ENCODE data around the gene EFCAB8.

EFCAB8 gene

DNA sequence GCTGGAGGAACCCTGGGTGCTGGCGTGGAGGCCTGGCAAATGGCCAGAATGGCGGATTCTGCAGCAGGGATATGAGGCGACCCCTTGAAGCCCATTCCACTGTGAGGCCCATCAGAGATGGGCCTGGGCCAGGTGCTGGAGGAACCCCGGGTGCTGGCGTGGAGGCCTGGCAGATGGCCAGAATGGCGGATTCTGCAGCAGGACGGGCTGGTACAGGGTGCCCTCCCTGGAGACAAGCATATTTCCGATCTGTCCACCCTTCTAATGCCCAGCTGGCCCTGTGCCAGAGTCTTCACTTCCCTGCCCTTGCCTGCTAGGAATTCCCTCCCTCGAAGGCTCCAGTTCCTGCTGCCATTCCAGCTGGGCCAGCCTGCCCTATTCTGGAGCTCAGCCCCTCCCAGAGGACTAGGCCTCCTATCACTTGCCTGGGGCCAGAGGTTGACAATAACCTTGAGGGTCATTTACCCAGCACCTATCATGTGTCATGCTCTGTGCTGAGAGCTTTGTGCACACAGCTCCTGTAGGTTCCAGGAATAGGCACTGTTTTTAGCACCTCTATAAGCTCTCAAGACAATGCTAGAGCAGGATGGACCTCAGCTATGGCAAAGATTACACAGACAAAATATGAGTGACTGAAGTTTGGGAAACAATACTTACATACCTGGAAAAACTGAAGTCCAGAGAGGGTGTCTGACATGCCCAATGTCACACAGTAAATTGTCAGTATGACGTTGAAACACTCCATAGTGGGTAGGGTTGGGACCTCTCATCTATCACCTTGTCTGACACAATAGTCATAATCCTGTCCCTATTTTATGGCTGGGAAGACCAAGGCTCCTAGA lies 124.1 kb downstream of the EFCAB8 start:
- DNase-seq (ENCODE audit: low read depth in 3 of 3, low spot score in 1 of 3): no peak

- no peak for DNase-seq (ENCODE audit: low read depth in 3 of 3, low spot score in 1 of 3)
Observed at GRCh38 chr20:32983459-32984112, 124.9 kb downstream of the EFCAB8 start.

DNA sequence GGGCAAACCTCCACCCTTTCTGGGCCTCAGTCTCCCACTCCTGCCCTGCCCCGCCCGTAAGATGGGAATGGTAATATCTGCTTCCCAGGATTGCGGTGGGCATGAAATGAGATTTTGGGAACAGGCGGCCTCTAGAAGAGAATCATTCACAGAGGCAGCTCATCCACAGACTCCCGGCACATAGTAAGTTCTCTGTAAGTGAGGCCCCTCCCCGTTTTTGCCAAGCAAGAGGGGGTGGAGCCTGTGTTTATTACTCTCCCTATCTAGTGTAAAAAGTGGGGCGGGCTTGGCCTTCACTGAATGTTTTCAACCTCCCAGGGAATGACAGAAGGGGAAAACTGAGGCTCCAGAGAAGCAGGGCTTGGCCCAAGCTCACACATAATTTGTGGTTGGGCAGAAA lies 125.5 kb downstream of the EFCAB8 start:
- no peak for DNase-seq (ENCODE audit: low read depth in 3 of 3, low spot score in 1 of 3)

DNA sequence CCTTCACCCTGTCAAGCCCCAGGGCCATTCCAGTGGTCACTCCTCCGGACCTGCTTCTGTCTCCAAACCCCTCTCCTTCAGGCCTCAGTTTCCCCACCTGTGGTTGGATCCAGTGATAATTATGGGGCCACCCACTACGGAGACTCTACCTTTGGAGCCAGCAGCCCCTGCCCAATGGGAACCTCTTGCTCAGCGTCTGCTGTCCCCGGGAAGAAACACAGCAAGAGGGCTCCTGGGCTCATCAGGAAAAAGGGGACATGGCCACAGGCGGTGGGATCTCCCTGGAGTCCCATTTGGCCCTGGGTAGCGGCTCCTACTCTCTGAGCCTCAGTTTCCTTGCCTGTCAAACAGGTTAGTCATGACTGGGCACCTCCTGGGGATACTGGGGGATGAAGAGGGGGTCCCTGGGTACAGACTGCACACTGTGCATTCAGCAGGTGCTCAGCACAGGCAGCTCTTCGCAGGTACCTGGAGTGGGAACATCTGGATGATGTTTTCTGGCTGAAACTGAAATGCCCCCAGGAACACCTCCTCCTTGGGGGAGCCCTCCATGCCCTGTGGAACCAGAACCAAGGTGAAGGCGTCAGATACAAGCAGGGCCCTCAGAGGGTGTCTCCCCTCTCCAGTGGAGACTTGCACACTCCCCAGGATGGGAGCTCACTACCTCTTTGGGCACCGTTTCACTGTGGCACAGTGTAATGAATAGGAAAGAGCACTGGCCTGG lies 126.1 kb downstream of the EFCAB8 start:
- DNase-seq (ENCODE audit: low read depth in 3 of 3, low spot score in 1 of 3): no peak

GRCh38 chr20:32985596-32985995 lies 126.9 kb downstream of the EFCAB8 start:
- no peak for DNase-seq (ENCODE audit: low read depth in 3 of 3, low spot score in 1 of 3)

- DNase-seq (ENCODE audit: low read depth in 3 of 3, low spot score in 1 of 3): no peak
Observed at GRCh38 chr20:32986331-32986966, 127.7 kb downstream of the EFCAB8 start.

DNA sequence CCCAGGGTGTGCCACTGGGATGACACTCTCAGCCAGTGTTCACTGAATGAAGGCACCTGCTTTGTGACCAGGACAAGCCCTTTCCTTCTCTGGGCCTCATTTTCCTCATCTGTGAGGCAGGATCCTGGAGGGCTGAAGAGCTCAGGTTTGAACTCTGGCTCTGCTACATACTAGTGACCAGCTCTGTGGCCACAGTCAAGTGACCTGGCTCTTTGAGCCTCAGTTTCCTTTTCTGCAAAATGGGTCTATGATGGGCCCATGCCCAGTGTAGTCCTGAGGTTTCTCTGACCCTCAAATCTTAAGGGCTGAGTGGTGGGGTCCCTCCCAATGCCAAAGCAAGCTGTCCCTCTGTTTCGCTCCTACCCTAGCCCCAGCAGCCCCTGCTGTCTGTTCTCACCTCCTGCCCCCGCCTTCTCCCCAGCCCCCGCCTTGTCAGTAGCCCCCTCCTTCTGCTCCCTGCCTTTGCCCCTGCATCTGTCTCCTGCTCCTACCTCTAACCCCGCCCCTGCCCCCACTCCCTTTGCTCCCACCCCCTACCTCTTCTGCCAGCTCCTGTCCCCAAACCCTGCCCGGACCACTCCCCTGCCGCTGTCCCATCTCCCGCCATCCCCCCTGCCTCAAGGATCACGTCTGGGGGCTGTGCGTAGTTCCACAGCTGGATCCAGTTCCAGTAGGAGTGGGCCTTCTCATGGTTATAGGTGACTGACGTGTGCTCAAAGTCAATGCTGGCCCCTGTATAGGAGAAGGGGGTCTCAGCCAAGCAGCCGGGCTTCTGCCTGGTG lies 128.5 kb downstream of the EFCAB8 start:
- no peak for DNase-seq (ENCODE audit: low read depth in 3 of 3, low spot score in 1 of 3)

DNA sequence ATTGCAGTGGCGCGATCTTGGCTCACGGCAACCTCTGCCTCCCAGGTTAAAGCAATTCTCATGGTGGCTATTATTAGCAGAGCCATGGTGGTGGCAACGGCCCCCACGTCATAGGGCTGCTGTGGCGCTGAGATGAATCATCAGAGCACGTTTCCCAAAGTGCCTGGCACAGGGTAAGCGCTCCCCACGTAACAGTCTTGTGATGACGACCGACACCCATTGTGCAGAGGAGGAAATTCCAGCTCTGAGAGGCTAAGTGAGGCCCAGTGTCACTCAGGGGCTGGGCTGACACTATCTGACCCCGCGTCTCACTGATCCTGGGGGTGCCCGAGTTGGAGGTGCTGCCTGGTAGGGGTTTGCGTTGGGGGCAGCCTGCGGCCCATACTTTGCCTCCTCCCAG lies 129.3 kb downstream of the EFCAB8 start:
- no peak for DNase-seq (ENCODE audit: low read depth in 3 of 3, low spot score in 1 of 3)

DNA sequence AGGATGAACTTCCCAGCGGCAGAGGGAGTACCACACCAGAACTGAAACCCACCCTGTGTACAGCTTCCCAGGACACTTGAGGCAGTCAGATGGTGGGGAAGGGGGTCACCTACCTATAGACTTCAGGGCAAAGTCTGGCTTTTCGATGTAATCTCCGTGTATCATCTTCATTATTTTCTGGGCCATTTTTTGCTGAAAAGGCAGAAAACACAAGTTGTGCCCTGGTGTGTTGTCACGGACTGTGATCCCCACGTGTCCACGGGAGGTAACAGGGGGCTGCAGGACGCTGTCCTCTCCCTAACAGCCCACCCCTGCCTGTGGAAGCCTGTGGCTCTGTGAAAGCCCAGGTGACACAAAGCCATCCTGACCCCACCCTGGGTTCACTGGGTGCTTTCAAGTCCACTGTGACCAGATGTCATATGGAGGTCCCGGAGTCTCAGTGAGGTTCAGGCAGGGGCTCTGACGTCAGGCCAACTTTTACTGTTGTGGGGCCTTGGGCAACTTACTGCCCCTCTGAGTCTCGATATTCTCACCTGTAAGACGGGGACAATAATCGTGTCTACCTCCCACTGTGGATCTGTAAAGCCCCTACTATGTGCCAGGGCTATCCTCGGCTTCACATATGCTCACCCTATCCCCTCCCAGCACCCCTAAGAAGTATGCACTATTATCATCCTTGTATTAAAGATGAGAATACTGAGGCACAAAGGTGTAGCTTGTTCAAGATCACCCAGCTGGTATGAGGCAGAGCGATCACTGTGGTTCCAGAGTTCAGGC lies 131.0 kb downstream of the EFCAB8 start:
- DNase-seq (ENCODE audit: low read depth in 3 of 3, low spot score in 1 of 3): no peak

DNA sequence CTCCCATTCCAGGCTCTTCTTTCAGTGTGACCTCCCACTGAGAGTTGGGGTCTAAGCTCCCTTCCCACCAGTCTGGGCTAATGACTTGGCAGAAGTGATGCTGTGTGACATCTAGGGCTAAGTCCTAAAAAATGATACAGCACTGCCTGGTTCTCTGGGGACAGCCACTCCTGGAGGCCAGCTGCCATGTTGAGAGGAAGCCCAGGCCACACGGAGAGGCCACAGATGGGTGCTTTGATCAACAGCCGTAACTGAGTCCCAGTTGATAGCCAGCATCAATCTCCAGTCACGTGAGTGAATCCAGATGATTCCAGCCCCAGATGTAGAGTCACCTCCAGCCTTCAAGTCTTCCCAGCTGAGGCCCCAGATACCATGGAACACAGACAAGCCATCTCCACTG lies 131.7 kb downstream of the EFCAB8 start:
- no peak for DNase-seq (ENCODE audit: low read depth in 3 of 3, low spot score in 1 of 3)

GRCh38 chr20:32991383-32991782 lies 132.7 kb downstream of the EFCAB8 start:
- no peak for DNase-seq (ENCODE audit: low read depth in 3 of 3, low spot score in 1 of 3)

- no peak for DNase-seq (ENCODE audit: low read depth in 3 of 3, low spot score in 1 of 3)
Observed at GRCh38 chr20:32991792-32992641, 133.3 kb downstream of the EFCAB8 start.

DNA sequence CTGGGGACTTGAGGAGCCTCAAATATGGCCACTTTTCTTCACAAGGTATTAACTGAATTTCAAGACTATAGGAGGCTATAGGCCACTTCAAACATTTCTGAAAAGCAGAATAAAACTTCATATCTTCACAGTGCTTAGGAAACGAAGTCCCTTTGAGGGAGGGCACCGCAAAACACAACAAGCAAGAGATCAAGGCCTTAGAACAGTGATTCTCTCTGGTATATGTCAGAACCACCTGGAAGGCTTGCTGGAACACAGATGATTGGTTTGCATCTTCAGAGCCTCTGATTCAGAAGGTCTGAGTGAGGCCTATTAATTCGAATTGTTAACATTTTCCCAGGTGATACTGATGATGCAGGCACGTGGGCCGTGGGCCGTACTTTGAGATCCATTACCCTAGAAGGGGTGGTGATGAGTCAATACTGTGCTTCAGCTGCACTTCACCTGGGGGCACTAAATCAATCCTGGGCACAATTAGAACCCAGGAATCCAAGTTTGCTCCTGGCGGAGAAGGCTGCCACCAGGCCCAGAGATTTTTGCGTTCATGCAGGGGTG lies 134.8 kb downstream of the EFCAB8 start:
- DNase-seq (ENCODE audit: low read depth in 3 of 3, low spot score in 1 of 3): no peak

DNA sequence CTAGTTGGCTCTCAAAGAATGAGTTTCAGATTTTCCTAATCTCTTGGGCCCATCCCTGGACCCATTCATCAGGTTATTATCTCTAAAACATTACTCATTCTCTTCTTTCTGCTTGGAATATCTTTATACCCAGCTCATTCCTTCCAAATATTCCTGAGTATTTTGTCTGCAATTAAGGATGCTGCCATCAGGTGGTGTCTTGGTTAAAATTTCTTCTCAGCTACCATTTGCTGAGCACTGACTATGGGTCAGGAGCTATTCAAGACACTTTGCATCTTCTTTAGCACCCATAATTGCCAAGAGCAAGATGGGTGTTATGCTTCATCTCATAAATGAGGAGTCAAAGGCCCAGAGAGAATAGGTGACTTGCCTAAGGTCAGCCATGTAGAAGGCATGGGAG lies 137.1 kb downstream of the EFCAB8 start:
- DNase-seq (ENCODE audit: low read depth in 3 of 3, low spot score in 1 of 3): no peak

DNA sequence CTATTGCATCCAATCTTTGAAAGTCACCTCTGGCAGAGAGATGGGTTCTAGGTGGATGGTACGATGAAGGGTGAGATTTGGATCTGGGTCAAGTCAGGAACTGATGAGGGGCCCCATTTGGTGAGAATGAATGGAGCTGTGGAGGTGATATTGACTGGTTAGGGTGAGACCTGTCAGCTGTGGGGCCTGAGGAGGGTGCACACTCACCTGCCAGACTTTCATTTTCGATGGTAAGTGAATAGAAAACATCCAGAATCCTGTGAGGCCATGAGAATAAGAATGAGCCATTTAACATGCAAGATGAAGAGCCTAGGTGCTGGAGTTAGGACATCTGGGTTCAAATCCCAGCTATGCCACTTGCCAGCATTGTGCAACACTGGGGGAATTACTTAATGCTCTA lies 138.7 kb downstream of the EFCAB8 start:
- DNase-seq (ENCODE audit: low read depth in 3 of 3, low spot score in 1 of 3): no peak

- DNase-seq (ENCODE audit: low read depth in 3 of 3, low spot score in 1 of 3): no peak
Observed at GRCh38 chr20:32999603-33000250, 141.0 kb downstream of the EFCAB8 start.

- DNase-seq (ENCODE audit: low read depth in 3 of 3, low spot score in 1 of 3): no peak
Observed at GRCh38 chr20:33000802-33001466, 142.2 kb downstream of the EFCAB8 start.

Measured in stimulated activated CD4-positive, alpha-beta T cell treated with anti-CD3 and anti-CD28 coated beads, TNF-alpha, amount 100 ng/mL, for 1 hour (primary cell).